GM18505 (cell line): ENCODE data around the gene IFNAR2.
"Not testable (repeated sequence)": the region's sequence is repeated elsewhere in the genome, so short reads cannot be mapped to it uniquely, and the experiment has no call there.

ENCODE experiments used
- ATAC-seq: cut with Tn5 transposase; IDR thresholded peaks from one replicate; pipeline ENCODE4 v1.9.1; 2021; ENCODE audit not compliant: unreplicated experiment
- POLR2A ChIP-seq: IDR thresholded peaks from 4 replicates; pipeline ENCODE4 v1.6.1; 2011; ENCODE audit warnings: borderline replicate concordance; ENCODE audit not compliant: insufficient read depth, insufficient read length; ENCODE audit errors: extremely low read depth

The IFNAR2 gene

DNA sequence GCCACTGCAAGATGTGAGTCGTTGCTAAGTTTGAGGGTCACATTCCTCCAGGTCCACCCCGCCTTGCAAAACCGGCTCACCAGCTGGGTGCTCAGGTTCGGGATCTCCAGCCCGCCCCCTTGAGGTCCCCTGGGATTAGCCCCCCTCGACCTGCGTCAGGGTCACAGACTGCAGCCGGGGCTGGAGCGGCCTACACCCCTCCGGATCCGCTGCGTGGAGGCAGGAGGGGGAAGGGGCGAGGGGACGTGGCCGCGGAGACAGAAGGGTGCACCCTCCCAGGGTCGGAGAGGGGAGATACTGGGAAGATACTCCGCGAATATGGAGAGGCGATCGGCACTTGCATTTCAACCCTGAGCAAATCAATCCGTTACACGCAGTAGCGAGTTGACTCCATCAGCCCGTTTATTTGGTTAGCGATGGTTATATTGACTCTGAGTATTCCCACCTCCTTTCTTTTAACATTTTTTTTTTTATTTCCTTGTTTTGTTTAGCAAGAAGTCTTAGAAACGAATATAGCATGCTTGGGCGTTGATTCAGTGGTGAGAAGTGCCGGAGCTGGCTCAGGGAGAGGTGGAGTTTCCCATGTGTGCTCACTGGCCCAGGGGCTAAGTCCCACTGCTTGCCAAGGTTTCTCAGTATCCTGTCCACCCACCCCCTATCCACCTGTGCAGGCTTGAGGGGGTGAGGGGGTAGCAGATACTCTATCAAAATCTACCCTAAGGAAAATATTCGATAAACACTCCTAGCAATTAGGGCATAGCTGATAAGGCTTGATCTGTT, 997 bp downstream of the IFNAR2 start:
- TF ChIP-seq POLR2A: no peak
- ATAC-seq: peak; percentile 31

- no peak for ATAC-seq
- no peak for TF ChIP-seq POLR2A
Measured at GRCh38 chr21:33231526-33231925, 1.8 kb downstream of the IFNAR2 start.

DNA sequence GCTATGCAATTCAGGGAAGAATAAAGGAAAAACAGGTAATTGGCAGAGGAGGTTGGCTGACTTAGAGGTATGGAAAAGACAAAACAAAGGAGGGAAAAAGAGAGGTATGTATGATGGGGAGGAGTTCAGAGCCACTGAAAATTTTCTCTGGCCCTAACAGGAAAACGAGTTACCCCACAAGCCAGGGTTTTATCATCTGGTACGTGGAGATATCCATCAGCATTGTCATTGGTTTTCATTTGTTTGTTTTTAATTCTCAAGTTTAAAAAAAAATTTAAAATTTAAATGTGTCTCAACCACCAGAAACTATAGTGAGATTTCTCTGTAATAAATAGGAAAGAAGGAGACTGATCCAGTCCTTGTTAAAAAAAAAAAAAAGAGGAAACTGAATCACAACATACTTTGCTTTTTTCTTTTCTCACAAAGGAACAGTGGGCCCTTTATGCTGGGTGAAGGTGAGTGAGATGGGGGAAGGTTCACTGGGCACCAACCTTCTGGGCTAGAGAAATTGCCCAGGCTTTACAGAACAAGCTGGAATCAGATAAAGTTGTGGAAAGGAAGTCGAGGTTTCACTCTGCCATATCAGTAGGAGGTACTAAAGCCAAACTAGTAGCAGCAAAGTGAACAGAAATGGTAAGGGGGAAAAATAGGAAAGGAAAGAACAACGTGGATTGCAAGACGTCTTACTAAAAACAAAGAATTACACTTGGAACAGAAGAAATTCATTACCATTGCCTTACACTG, 2.7 kb downstream of the IFNAR2 start:
- no peak for TF ChIP-seq POLR2A
- ATAC-seq: no peak

GRCh38 chr21:33234635-33235520, 5.1 kb downstream of the IFNAR2 start:
- ATAC-seq: no peak
- no peak for TF ChIP-seq POLR2A

GRCh38 chr21:33236013-33236686, 6.4 kb downstream of the IFNAR2 start:
- ATAC-seq: no peak

GRCh38 chr21:33236766-33237165, 7.0 kb downstream of the IFNAR2 start:
- no peak for ATAC-seq
- no peak for TF ChIP-seq POLR2A

More at GRCh38 chr21:33236013-33236686, 6.4 kb downstream of the IFNAR2 start:
- no peak for TF ChIP-seq POLR2A

DNA sequence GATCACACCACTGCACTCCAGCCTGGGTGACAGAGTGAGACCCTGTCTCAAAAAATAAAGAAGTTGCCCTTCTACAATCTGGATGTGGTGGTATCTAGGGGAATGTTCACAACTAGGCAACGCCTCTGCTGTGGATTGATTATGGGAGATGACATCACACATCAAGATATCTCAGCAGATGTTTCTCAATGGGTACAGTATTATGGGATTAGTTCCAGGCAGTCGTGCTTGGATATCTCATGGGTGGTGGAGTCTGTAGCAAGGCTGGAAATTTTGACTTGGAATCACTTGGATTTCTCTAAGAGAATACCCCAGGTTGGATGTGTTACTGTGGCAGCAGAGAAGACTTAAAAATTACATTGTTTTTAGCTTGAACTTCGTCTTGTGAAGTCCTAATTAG, 7.7 kb downstream of the IFNAR2 start:
- TF ChIP-seq POLR2A: no peak
- no peak for ATAC-seq

DNA sequence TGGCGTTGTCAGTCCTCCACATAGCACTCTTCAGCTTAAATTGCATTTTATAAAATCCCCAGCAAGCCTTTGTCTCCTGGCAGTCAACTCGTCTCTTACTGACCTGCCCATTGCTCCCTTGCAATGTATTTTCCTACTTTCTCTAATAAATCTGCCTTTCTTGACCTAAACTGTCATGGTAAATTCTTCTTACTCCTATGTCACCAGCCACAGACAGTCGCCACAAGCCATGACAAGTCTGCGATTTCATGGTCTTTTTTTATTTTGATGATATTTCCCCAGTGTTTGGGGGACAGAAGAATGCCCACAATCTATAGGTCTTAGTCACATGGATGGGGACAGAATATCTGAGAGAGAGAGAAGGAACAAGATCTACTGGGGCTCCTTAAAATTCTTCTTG, 8.4 kb downstream of the IFNAR2 start:
- TF ChIP-seq POLR2A: no peak
- peak; percentile 19 for ATAC-seq

GRCh38 chr21:33238565-33239255, 9.0 kb downstream of the IFNAR2 start:
- peak; percentile 50 for TF ChIP-seq POLR2A
- ATAC-seq: peak; percentile 63

- not testable (repeated sequence) for ATAC-seq
Measured at GRCh38 chr21:33239559-33240127, 9.9 kb downstream of the IFNAR2 start.

GRCh38 chr21:33240404-33240803, 10.7 kb downstream of the IFNAR2 start:
- ATAC-seq: no peak
- no peak for TF ChIP-seq POLR2A

GRCh38 chr21:33241846-33242245, 12.1 kb downstream of the IFNAR2 start:
- ATAC-seq: no peak
- TF ChIP-seq POLR2A: no peak

GRCh38 chr21:33242846-33243245, 13.1 kb downstream of the IFNAR2 start:
- not testable (repeated sequence) for ATAC-seq
